ENCODE measurements around the gene RPL19.

The RPL19 gene

DNA sequence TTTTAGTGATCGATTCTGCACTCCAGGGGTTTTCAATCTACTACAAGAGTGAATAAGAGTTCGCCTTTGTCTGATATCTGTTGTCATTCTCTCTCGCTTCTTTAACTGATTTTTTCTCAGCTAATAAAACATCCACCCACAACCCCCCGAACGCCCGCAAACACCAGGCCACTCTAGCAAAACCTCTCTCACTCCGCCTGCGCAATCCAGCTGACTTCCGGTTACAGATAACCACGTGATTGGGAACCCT, 338 bp upstream of the RPL19 start:
- DNase-seq: no peak

DNA sequence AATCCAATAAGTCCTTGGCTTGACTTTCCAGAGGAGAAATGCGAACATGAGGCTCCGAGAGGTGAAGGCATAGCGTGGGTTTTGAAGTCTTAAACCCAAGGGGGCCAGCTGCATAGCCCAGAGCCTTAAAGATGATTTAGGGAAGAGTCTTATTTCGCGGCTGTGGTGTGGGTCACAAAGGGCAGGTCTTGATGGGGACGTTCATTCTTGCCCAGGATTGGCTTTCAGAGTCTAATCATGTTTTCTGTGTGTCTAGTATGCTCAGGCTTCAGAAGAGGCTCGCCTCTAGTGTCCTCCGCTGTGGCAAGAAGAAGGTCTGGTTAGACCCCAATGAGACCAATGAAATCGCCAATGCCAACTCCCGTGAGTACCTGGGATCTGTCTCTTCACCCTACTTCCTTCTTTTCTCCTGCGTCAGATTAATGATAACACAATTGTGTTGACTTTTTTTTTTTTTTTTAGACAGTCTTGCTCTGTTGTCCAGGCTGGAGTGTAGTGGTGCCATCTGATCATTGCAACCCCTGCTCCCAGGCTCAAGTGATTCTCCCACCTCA, 951 bp downstream of the RPL19 start:
- no peak for DNase-seq

DNA sequence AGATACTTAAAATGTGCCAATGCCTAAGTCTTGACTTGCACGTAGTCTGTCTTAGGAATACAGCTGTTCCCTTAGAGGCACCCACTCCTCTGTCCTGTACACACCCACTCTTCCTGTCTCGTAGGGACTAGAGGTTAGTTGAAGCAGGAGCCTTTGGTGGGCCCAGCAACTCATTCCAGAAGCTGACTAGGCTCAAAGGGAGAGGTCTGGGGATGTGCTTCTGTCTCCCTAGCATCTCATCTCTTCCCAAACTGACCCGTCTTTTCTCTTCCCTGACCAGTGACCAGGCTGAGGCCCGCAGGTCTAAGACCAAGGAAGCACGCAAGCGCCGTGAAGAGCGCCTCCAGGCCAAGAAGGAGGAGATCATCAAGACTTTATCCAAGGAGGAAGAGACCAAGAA, 4.2 kb downstream of the RPL19 start:
- DNase-seq: no peak

- DNase-seq: no peak
These were observed 5.0 kb downstream of the RPL19 start for GRCh38 chr17:39205112-39205526.

- DNase-seq: no peak
These were observed 8.1 kb downstream of the RPL19 start for GRCh38 chr17:39208136-39208535.

GRCh38 chr17:39208893-39209292, 8.8 kb downstream of the RPL19 start:
- DNase-seq: no peak

DNA sequence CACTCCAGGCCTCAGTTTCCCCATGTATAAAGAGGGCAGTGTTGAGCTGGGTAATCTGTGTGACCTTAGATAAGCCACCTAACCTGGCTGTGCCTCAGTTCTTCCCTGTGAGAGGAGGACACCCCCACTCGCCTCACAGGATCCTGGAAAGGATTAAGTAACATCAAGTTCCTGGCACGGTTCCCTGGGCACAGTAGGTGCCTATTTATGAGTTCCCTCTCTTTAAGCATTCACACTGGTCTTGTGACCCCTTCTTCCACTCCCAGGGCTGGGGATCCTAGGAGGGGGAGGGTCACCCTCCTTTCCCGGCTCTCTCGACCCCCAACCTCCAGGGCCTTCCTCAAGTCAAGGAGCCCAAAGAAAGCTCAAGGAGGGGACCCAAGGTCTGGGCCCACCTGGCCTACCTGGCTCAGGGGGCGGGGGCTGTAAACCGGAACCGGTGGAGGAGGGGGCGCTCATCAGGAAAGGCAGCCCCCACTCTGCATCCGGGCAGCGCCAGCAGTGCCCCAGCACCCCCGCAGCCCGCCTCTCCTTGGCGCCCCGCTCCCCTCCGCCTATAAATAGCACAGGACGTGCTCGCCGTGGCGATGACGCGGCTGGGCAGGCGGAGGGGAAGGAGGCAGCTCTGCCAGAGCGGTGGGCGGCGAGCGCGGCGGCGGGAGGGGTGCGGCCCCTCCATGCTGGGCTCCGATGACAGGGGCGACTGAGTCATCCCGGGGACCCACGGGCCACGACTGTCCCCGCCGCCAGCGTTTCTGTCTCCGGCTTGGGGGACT, 9.4 kb downstream of the RPL19 start:
- DNase-seq: no peak

DNA sequence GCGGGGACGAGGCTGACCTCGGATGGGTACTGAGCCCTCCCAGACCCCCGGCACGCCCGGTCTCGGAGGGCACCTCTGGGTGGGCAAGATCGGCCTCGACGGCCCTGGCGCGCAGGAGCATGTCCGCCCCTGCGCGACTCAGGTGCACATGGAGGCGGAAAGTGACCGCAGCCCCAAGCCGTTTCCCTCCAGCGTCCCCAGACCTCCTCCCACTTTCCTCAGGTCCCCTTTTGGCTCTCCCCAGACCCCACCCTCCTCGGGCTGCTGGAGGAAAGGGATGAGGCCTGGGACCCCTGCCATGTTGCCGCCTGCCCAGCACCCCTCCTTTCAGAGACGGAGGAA, 10.0 kb downstream of the RPL19 start:
- DNase-seq: no peak

DNA sequence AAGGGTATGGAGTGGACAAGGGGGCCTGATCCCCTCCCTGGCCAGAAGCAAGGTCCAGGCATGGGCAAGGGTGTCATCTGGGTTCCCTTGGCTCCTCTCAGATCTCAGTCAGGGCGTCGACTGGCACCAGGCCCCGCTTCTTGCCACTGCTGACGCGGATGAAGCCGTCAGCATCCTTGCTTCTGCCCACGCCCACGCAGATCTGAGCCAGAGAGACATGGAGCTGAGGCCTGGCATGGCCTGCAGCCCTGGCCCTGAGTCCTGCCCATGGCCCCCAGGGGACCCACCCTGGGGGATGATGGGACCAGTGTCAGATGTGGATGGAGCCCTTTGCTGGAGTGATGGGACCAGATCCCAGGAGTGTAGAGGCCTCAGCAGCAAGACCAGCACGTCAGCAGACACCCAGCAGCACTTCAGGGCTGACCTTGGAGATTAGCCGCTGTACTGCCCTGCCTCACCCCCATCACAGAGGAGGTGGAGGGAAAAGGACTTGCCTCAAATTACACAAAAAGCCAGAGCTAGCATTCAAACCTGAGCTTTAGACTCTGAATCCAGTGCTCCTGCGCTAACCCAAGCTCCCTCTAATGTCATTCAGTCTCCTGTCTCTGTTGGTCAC, 12.2 kb downstream of the RPL19 start:
- no peak for DNase-seq

DNA sequence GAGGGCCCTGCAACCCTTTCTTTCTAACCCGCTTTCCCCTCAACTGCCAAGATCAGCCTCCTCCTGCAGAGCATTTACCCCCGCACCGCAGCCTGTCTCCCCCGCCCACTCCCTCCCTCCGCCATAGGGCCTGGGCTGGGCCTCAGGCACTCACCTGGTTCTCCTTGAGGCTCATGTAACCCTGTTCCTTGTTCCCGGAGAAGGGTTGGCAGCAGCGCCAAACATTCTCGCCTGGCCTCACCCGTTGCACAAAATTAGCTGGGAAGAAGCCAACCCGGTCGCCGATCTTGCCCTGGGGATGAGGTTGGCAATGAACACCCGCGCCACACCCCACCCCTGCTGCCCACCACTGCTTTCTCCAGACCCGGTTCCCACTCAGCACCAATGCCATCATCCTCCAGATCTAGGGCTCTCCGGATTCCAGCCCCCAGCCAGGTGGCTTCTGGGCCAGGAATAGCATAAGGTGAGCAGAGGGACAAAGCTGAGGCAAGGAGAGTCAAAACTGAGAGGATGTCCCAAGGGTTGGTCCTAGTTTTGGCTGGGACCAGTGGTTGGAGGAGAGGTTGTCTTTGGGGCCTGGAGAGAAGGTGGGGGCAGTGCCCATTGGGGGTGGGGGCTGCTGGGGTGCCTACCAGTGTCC, 12.9 kb downstream of the RPL19 start:
- DNase-seq: no peak

DNA sequence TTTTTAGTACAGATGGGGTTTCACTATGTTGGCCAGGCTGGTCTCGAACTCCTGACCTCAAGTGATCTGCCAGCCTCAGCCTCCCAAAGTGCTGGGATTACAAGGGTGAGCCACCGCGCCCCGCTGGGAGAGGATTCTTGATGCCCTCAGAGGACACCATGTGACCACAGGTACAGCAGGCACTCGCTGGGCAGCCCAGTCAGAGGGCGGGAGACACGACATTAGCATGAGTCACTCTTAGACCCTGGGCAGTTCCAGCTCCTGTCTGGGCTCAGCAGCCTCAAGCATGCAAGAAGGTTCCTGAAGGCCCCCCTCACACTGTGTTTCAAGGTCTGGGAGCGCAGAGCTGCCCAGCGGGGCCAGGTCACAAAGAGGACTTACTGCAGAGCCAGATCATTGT, 13.8 kb downstream of the RPL19 start:
- DNase-seq: no peak

DNA sequence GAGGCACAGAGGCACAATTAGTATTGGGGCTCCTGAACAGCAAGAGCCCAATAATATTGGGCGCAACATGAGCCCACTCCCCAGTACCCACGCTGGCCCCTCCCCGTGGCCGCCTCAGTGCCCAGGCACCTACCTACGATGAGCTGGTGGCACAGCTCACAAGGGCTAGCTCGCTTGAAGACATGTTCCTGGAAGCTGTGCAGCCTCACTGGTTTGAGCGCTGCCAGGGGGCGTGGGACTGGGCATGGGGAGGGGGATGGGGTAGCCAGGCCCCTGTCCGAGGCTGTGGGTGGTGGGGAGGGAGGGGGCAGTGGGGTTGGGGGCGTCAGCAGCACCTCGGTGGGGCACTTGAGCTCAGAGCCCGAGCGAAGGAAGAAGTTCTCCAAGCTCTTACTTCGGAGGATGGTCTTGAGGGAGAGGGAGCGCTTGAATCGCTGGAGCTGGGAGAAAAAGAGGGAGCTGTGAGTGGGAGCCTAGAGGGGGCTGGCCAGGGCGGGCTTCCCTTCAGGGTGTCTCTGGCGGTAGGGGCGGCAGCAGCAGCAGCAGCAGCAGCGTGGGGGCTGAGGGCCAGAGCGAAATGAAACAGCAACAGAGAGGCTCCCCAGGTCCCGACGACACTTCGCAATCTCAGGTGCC, 17.8 kb downstream of the RPL19 start:
- no peak for DNase-seq

DNA sequence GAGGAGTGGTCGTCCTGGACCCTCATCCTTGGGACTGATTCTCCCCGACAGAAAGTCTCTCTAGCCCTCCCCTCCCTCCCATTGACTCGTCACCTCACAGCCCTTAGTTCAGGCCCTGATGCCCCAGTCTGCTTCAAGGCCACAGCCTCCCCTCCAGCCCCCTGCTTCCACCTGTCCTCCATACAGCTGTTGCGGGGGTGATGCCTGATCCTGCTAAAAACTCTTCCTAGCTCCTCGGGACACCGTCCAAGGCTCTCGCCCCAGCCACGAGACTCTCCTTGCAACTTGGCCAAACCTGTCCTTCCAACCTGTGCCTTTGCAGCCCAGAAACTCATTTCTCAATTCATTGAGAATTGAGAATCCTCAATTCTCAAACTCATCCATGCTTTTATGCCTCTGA, 18.8 kb downstream of the RPL19 start:
- DNase-seq: no peak

DNA sequence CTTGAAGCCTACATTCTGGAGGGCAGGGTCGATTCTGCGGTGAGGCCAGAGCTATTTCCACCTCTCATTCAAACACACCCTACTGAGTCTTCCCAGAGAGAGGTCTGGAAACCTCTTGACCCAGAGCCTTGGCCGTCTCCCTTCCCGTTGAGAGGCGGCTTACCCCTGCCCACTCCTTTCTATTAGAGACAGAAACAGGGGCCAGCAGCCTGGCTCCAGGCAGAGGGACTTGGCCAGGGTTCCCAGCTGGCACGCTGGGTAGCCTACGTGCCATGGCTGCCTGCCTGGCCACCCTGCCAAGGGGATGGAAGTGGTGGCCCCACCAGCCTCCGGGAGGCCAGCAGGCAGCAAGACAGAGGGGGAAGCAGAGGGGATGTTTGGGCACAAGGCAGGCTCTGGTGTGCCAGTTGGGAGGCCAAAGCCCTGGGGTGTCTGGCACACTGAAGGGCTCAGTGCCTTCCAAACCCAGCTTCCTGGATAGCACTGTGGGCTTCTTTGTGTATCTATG, 19.6 kb downstream of the RPL19 start:
- DNase-seq: no peak

DNA sequence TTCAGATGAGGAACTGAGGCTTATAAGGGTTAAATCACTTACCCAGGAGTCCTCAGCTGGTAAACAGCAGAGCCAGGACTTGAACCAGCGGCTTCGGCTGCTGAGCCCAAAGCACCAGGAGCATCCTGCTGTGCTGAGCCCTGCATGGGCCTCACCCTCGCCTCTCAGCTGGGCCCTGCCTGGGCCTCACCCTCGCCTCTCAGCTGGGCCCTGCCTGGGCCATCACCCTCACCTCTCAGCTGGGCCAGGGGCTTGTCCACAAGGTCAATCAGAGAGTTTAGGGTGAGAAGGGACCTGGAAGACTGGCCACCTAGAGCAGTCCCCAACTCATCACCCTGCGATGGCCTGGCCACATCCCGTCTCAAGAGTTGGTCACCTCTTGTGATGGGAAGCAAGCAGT, 21.5 kb downstream of the RPL19 start:
- no peak for DNase-seq

DNA sequence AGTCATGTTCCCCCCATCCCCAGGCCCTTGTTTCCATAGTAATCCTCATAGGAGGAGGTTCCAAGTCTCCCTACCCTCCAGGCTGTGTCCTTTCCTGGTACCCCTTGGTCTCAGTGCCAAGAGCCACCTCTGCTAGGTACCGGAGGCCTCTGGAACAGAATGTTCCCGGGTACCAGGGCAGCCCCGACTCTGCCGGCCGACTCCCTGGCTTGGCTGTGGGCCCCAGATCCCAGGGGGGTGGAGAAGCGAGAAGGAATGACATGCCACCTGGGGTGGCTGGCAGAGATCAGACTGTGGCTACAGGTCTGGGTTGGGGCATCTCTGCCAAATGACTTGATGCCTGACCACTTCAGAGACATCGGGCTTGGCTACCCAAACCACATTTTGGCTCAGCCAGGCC, 22.1 kb downstream of the RPL19 start:
- DNase-seq: no peak

- DNase-seq: no peak
These were observed 23.1 kb downstream of the RPL19 start for GRCh38 chr17:39222866-39223834.

GRCh38 chr17:39223907-39224777, 24.1 kb downstream of the RPL19 start:
- DNase-seq: no peak

GRCh38 chr17:39224778-39225307, 24.8 kb downstream of the RPL19 start:
- peak; percentile 8 for DNase-seq

GRCh38 chr17:39225308-39225958, 25.4 kb downstream of the RPL19 start, which contains the start of gene STAC2:
Gene STAC2, minus strand, starts transcription at chr17:39225945. Its CDS starts 443 bp downstream, at chr17:39225502.
- DNase-seq: no peak
